ENCODE data around the gene LGALS7B.
A peak's percentile ranks its signal among the peaks of the same experiment; 100 is the strongest.
"Not testable (repeated sequence)": the region's sequence is repeated elsewhere in the genome, so short reads cannot be mapped to it uniquely, and the experiment has no call there.

LGALS7B gene

DNA sequence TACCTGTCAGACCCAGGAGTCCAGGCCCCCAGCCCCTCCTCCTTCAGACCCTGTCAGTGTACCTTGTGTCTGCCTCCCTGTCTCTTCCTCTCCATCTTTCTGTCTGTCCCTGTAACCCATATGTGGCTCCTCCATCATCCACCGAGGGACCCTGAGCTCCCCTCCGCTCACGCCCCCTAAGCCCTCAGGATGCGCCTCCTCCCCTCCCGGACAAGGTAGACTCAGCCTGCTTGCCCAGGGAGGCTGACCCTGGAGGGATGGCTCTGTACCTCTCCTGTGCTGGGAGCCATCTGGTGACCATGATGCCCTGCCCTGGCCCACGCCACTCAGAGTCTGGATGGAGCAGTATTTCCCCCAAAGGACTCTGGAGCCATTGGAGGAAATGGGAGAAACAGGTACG, 43.7 kb upstream of the LGALS7B start:
- DNase-seq (ENCODE audit: low read depth, low spot score) = no peak
- Histone ChIP-seq H3K27me3 (ENCODE audit: control insufficient read depth, insufficient read depth, low read length) (no peaks in the 10 kb centered on the region), H3K27ac (ENCODE audit: low read length) (no peak overlapping the region), H3K4me1 (ENCODE audit: control insufficient read depth, insufficient read depth, low read length) (no peaks in the 10 kb centered on the region), H3K9me3 (ENCODE audit: control insufficient read depth, insufficient read depth, low read length) (no peaks in the 10 kb centered on the region), H3K4me3 (ENCODE audit: low read length) (no peak overlapping the region), H3K36me3 (ENCODE audit: control insufficient read depth, insufficient read depth, low read length) (no peaks in the 10 kb centered on the region)
- no CpG with 5 or more reads among the region's 7 CpGs for WGBS (ENCODE audit: insufficient coverage, insufficient read length)

DNA sequence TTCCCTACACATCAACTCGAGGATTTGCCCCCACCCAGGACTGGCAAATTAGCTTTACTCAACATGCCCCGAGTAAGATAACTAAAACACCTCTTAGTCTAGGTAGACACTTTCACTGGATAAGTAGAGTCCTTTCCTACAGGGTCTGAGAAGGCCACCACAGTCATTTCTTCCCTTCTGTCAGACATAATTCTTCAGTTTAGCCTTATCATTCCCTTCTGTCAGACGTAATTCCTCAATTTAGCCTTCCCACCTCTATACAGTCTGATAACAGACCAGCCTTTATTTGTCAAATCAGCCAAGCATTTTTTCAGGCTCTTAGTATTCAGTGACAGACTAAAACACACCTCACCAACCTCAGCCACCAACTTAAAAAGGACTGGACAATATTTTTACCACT, 35.2 kb upstream of the LGALS7B start:
- H3K9me3 ChIP-seq (ENCODE audit: control insufficient read depth, insufficient read depth, low read length); H3K36me3 ChIP-seq (ENCODE audit: control insufficient read depth, insufficient read depth, low read length); H3K27ac ChIP-seq (ENCODE audit: low read length); H3K27me3 ChIP-seq (ENCODE audit: control insufficient read depth, insufficient read depth, low read length); DNase-seq (ENCODE audit: low read depth, low spot score); H3K4me3 ChIP-seq (ENCODE audit: low read length); H3K4me1 ChIP-seq (ENCODE audit: control insufficient read depth, insufficient read depth, low read length): not testable (repeated sequence)
- WGBS (ENCODE audit: insufficient coverage, insufficient read length) = no CpG with 5 or more reads among the region's 3 CpGs

DNA sequence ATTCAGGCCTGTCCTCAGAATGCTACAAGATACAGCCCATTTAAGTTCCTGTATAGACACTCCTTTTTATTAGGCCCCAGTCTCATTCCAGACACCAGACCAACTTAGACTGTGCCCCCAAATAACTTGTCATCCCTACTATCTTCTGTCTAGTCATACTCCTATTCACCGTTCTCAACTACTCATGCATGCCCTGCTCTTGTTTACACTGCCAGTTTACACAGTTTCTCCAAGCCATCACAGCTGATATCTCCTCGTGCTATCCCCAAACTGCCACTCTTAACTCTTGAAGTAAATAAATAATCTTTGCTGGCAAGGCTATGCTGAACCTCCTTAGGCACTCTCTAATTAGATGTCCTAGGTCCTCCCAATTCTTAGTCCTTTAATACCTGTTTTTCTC, 34.8 kb upstream of the LGALS7B start:
- not testable (repeated sequence) for H3K27ac ChIP-seq (ENCODE audit: low read length); H3K9me3 ChIP-seq (ENCODE audit: control insufficient read depth, insufficient read depth, low read length); H3K27me3 ChIP-seq (ENCODE audit: control insufficient read depth, insufficient read depth, low read length); H3K4me1 ChIP-seq (ENCODE audit: control insufficient read depth, insufficient read depth, low read length); H3K4me3 ChIP-seq (ENCODE audit: low read length); H3K36me3 ChIP-seq (ENCODE audit: control insufficient read depth, insufficient read depth, low read length); DNase-seq (ENCODE audit: low read depth, low spot score)
- no CpG with 5 or more reads among the region's 2 CpGs for WGBS (ENCODE audit: insufficient coverage, insufficient read length)

DNA sequence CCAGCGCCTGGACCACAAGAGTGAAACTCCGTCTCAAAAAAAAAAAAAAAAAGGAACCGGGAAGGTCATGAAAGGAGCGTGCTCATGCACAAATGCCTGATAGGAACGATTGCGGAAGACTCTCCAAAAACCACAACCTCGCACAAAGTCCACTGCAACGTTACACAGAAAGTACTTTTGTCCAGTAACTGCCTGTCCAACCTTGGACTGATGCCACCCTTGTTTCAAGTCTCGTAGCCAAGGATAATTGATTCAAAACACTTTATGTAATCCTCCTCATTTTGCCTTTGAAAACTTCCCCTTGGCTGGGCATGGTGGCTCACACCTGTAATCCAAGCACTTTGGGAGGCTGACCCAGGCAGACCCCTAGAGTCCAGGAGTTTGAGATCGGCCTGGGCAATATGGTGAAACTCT, 29.4 kb upstream of the LGALS7B start:
- no peaks in the 10 kb centered on the region for H3K27me3 ChIP-seq (ENCODE audit: control insufficient read depth, insufficient read depth, low read length)
- no peaks in the 10 kb centered on the region for H3K4me1 ChIP-seq (ENCODE audit: control insufficient read depth, insufficient read depth, low read length)
- H3K27ac ChIP-seq (ENCODE audit: low read length) = no peak overlapping the region
- no peak for DNase-seq (ENCODE audit: low read depth, low spot score)
- whole genome bisulfite sequencing (ENCODE audit: insufficient coverage, insufficient read length) = no CpG with 5 or more reads among the region's 10 CpGs
- no peak overlapping the region for H3K4me3 ChIP-seq (ENCODE audit: low read length)
- no peaks in the 10 kb centered on the region for H3K9me3 ChIP-seq (ENCODE audit: control insufficient read depth, insufficient read depth, low read length)
- no peaks in the 10 kb centered on the region for H3K36me3 ChIP-seq (ENCODE audit: control insufficient read depth, insufficient read depth, low read length)

DNA sequence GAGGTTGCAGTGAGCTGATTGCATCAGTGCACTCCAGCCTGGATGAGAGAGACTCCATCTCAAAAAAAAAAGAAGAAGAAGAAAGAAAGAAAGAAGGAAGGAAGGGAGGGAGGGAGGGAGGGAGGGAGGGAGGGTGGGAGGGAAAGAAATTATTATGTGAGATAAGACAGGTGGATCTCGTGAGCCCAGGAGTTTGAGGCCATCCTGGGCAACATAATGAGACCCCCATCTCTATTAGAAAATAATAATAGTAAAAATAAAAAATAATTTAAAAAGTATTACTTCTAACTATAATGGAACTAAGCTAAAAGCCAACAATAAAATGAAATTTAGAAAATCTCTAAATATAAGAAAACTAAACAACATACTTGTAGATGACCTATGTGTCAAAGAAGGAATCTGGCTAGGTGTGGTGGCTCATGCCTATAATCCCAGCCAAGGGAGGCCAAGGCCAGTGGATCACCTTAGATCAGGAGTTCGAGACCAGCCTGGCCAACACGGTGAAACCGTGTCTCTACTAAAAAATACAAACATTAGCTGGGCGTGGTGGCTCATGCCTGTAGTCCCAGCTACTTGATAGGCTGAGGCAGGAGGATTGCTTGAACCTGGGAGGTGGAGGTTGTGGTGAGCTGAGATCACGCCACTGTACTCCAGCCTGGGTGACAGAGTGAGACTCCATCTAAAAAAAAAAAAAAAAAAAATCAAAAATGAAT, 28.0 kb upstream of the LGALS7B start:
- H3K4me1 ChIP-seq (ENCODE audit: control insufficient read depth, insufficient read depth, low read length); H3K27me3 ChIP-seq (ENCODE audit: control insufficient read depth, insufficient read depth, low read length); H3K27ac ChIP-seq (ENCODE audit: low read length); DNase-seq (ENCODE audit: low read depth, low spot score); H3K4me3 ChIP-seq (ENCODE audit: low read length); H3K9me3 ChIP-seq (ENCODE audit: control insufficient read depth, insufficient read depth, low read length); H3K36me3 ChIP-seq (ENCODE audit: control insufficient read depth, insufficient read depth, low read length): not testable (repeated sequence)
- no CpG with 5 or more reads among the region's 6 CpGs for WGBS (ENCODE audit: insufficient coverage, insufficient read length)

GRCh38 chr19:38761884-38762389, 27.1 kb upstream of the LGALS7B start:
- H3K4me1 ChIP-seq (ENCODE audit: control insufficient read depth, insufficient read depth, low read length); H3K27me3 ChIP-seq (ENCODE audit: control insufficient read depth, insufficient read depth, low read length); DNase-seq (ENCODE audit: low read depth, low spot score); H3K36me3 ChIP-seq (ENCODE audit: control insufficient read depth, insufficient read depth, low read length); H3K9me3 ChIP-seq (ENCODE audit: control insufficient read depth, insufficient read depth, low read length); H3K4me3 ChIP-seq (ENCODE audit: low read length); H3K27ac ChIP-seq (ENCODE audit: low read length): not testable (repeated sequence)
- WGBS (ENCODE audit: insufficient coverage, insufficient read length) = no CpG with 5 or more reads among the region's 9 CpGs

DNA sequence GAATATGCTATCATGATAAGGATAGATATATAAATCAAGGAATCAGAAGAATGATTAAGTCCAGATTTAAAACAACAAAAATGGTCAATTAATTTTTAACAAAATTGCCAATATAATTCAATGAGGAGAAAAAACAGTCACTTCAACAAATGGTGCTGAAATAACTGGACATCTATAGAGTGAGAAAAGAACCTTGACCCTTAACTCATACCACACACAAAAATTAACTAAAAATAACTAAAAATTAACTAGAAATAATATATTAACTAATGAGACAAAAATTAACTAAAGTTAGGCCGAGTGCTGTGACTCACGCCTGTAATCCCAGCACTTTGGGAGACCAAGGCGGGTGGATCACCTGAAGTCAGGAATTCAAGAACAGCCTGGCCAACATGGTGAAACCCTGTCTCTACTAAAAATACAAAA, 25.2 kb upstream of the LGALS7B start:
- no peak overlapping the region for H3K27ac ChIP-seq (ENCODE audit: low read length)
- no CpG with 5 or more reads among the region's 3 CpGs for WGBS (ENCODE audit: insufficient coverage, insufficient read length)

GRCh38 chr19:38765214-38765613, 23.8 kb upstream of the LGALS7B start:
- DNase-seq (ENCODE audit: low read depth, low spot score) = no peak
- H3K27me3 ChIP-seq (ENCODE audit: control insufficient read depth, insufficient read depth, low read length) = no peaks in the 10 kb centered on the region
- H3K27ac ChIP-seq (ENCODE audit: low read length) = no peak overlapping the region
- H3K36me3 ChIP-seq (ENCODE audit: control insufficient read depth, insufficient read depth, low read length) = no peaks in the 10 kb centered on the region
- no CpG with 5 or more reads among the region's 2 CpGs for WGBS (ENCODE audit: insufficient coverage, insufficient read length)
- no peaks in the 10 kb centered on the region for H3K9me3 ChIP-seq (ENCODE audit: control insufficient read depth, insufficient read depth, low read length)
- H3K4me1 ChIP-seq (ENCODE audit: control insufficient read depth, insufficient read depth, low read length) = no peaks in the 10 kb centered on the region; the same call in 1 of the 2 replicates
- no peak overlapping the region for H3K4me3 ChIP-seq (ENCODE audit: low read length)

More for the DNA sequence above, 25.2 kb upstream of the LGALS7B start:
- Histone ChIP-seq H3K9me3 (ENCODE audit: control insufficient read depth, insufficient read depth, low read length) (no peaks in the 10 kb centered on the region), H3K4me1 (ENCODE audit: control insufficient read depth, insufficient read depth, low read length) (no peaks in the 10 kb centered on the region), H3K36me3 (ENCODE audit: control insufficient read depth, insufficient read depth, low read length) (no peaks in the 10 kb centered on the region), H3K27me3 (ENCODE audit: control insufficient read depth, insufficient read depth, low read length) (no peaks in the 10 kb centered on the region), H3K4me3 (ENCODE audit: low read length) (no peak overlapping the region)
- no peak for DNase-seq (ENCODE audit: low read depth, low spot score)

DNA sequence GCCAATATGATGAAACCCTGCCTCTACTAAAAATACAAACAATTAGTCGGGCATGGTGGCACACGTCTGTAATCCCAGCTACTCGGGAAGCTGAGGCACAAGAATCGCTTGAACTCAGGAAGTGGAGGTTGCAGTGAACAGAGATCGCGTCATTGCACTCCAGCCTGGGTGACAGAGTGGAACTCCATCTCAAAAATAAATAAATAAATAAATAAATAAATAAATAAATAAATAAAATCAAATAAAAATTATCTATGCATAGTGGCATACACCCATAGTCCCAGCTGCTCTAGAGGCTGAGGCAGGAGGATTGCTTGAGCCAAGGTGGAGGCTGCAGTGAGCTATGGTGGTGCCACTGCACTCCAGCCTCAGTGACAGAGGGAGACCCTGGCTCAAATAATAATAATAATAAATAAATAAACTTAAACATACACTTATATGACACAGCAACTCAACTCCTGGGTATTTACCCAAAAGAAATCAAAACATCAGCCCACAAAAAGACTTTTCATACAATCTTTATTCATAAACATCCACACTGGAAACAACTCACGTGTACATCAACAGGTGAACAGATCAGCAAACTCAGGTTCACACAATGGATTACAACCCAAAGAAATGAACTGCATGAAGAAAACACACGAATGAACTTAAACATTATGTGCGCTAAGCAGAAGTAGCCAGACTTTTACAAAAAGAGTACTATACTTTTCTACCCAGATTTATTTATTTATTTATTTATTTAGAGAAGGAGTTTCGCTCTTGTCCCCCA, 22.5 kb upstream of the LGALS7B start:
- H3K9me3 ChIP-seq (ENCODE audit: control insufficient read depth, insufficient read depth, low read length) = no peaks in the 10 kb centered on the region
- H3K4me1 ChIP-seq (ENCODE audit: control insufficient read depth, insufficient read depth, low read length) = no peaks in the 10 kb centered on the region; the same call in 1 of the 2 replicates
- no peak for DNase-seq (ENCODE audit: low read depth, low spot score)
- no peak overlapping the region for H3K4me3 ChIP-seq (ENCODE audit: low read length)
- H3K27me3 ChIP-seq (ENCODE audit: control insufficient read depth, insufficient read depth, low read length) = no peaks in the 10 kb centered on the region
- no CpG with 5 or more reads among the region's 10 CpGs for WGBS (ENCODE audit: insufficient coverage, insufficient read length)
- no peak overlapping the region for H3K27ac ChIP-seq (ENCODE audit: low read length)
- no peaks in the 10 kb centered on the region for H3K36me3 ChIP-seq (ENCODE audit: control insufficient read depth, insufficient read depth, low read length)

DNA sequence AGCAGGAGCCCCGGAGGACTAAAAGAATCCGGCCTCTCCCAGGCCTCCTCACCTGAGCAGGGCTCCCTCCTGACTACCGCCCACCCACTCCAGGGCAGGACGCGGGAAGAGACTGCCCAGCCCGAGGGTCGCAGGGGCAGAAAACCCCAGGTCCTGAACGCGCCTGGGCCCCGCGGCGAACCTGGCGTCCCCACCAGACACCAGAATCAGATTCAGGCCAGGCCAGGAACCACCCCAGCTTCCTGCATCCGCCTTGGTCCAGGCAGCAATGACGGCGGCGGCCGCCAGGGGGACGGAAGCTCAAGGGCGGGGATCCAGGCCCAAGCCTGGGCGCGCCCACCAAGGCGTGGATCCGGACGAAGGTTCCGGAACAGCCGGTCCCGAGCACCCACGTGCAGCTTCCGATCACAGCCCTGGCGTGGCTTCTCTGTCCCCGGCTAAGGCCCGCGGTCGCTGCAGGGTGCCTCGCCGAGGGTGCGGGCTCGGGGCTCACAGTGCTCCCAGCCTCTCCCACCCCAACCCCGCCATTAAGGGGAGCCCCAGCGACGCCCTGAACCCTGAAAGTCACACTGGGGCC, 19.3 kb upstream of the LGALS7B start:
- Histone ChIP-seq H3K27me3 (ENCODE audit: control insufficient read depth, insufficient read depth, low read length) (no peaks in the 10 kb centered on the region), H3K4me3 (ENCODE audit: low read length) (no peak overlapping the region; the same call in 1 of the 2 replicates), H3K4me1 (ENCODE audit: control insufficient read depth, insufficient read depth, low read length) (no peaks in the 10 kb centered on the region; the same call in 1 of the 2 replicates), H3K36me3 (ENCODE audit: control insufficient read depth, insufficient read depth, low read length) (no peaks in the 10 kb centered on the region), H3K9me3 (ENCODE audit: control insufficient read depth, insufficient read depth, low read length) (no peaks in the 10 kb centered on the region), H3K27ac (ENCODE audit: low read length) (no peak overlapping the region)
- DNase-seq (ENCODE audit: low read depth, low spot score) = peak; percentile 37
- WGBS (ENCODE audit: insufficient coverage, insufficient read length) = no CpG with 5 or more reads among the region's 42 CpGs
